GM12874 (cell line): Measurements from ENCODE around the gene TFCP2.

ENCODE experiments used
- TF ChIP-seq, protein P1 (sequence below): IDR thresholded peaks from 2 replicates; pipeline ENCODE4 v1.5.1; 2011; ENCODE audit warnings: low read depth, mild to moderate bottlenecking, control low read depth, low read length, moderate library complexity; ENCODE audit not compliant: insufficient read depth

Gene TFCP2

DNA sequence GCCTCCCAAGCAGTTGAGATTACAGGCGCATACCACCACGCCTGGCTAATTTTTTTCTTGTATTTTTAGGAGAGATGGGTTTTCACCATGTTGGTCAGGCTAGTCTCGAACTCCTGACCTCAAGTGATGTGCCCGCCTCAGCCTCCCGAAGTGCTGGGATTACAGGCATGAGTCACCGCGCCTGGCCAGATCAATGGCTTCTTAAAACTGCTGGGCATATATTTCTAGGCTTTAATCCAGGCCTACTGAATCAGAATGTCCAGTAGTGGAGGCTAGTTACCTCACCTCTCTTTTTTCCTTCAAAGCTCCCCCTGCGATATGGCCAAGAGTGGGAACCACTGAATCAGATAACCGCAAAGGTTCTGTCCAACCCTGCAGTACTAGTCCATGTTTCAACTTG is 27.9 kb upstream of the TFCP2 start:
- TF ChIP-seq, protein P1, sequence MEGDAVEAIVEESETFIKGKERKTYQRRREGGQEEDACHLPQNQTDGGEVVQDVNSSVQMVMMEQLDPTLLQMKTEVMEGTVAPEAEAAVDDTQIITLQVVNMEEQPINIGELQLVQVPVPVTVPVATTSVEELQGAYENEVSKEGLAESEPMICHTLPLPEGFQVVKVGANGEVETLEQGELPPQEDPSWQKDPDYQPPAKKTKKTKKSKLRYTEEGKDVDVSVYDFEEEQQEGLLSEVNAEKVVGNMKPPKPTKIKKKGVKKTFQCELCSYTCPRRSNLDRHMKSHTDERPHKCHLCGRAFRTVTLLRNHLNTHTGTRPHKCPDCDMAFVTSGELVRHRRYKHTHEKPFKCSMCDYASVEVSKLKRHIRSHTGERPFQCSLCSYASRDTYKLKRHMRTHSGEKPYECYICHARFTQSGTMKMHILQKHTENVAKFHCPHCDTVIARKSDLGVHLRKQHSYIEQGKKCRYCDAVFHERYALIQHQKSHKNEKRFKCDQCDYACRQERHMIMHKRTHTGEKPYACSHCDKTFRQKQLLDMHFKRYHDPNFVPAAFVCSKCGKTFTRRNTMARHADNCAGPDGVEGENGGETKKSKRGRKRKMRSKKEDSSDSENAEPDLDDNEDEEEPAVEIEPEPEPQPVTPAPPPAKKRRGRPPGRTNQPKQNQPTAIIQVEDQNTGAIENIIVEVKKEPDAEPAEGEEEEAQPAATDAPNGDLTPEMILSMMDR, result no peak

DNA sequence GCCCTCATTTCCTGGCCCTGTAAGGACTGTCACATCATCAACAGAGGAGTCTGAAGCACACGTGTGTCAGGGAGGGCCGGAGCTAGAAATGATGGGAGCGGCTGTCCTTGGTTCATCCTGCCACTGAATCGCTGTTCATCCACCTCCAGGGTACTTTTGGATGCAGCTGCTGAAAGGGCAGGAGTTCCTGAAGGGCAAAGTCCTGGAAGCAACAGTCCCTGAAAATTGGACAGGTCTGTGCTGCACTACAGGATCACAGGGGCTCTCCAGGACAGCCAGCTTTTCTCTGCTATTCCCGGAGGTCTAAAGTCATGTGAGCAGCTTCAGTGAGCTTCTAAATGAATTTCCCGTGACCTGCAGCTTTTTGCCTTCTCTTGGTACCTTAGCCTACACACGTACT is 27.2 kb upstream of the TFCP2 start:
- TF ChIP-seq, protein P1, result no peak

DNA sequence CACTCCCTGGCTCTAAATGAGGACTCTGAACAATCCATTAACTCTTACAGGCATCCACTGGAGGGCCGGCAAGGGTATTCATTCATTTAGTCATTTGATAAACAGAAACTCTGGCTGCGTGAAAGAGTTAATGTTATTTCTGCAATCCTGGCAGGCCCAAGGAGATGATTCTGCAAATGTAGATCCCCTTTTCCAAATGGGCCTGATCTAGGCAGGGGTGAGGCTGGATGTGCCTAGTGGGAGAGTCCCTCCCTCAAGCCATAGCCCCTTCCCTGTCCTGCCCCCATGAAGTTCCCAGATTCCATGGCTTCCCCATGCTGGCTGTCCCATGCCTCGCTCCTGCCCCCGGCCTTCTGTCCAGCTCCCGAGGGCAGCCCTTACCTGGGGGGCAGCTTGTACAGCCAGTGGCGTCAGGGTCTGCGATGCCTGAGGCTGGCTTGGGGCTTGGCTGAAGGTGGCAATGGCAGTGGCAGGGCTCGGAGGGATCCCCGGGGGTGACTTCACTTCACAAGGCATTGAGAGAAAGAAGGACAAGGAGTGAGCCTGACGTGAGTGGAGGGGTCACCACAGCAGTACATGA is 26.5 kb upstream of the TFCP2 start:
- TF ChIP-seq, protein P1, result no peak

DNA sequence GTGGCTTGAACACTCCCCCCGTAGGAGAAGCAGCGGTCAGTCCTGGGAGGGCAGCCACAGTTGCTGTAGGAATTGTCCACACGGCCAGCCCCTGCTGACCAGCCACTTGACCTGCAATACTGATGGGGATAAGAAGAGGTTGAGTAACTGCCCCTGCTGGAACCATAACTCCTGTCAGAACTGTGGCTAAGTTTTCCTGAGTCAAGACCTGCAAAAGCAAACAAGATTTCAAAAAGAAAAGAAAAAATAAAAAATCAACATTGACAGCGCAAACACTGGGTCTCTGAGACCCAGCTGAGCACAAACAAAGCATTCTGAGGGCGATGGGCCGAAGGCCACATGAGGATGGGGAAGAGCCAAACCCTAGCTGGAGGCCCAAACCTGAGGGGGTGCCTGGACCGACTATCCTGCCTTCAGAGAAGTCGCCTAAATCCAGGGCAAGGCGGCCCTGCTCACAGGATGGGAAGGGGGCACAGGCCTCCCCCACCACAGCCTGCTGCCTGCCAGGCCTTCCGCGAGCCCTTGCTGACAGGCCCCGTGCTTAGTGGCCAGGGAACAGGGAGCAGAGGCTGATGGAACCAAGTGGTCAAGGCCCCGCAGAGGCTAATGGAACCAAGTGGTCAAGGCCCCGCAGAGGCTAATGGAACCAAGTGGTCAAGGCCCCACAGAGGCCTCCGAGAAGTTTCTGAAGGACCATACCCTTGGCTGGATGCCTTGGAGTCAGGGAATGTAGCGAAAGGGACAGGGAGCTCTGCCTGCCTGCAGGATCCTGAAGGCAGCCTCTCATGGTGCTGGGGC is 25.8 kb upstream of the TFCP2 start:
- TF ChIP-seq, protein P1, result no peak

DNA sequence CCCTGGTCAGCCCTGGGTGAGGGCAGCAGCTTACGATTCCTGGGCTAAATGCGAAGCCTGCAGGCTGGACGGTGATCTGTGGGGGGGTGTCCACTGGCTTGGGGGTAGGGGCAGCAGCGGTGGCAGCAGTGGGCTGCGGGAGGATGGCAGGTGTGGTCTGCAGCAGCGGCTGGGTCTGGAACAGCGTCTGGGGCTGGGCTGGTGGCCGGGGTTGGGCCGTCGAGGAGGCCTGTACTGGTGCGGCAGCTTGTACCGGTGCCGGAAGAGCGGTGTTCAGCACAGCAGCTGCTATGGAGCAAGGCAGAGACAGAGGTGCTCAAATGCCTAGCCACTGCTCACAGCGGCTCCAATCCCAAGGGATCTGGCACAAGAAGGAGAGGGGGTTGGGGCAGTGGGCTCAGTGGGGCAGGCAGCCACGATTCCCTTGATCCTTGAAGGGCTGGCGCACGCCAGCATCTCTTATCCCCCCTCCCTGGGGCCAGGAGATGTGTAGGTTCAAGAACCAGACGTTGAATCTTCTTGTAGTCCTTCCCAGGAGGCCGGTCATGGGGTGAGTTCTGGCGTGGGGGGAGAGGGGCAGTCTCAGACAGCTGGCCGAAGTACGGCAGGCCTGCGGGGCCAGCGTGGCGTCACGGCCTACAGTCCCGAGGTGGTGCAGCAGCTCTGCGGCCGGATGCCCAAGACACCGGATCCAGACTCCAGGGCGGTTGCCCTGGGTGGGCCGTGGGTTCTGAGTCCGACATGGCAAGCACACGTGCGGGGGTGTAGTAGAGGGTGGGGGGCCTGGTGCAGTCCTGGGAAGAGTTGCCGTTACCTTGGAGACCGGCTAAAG is 25.0 kb upstream of the TFCP2 start:
- TF ChIP-seq, protein P1, result no peak

DNA sequence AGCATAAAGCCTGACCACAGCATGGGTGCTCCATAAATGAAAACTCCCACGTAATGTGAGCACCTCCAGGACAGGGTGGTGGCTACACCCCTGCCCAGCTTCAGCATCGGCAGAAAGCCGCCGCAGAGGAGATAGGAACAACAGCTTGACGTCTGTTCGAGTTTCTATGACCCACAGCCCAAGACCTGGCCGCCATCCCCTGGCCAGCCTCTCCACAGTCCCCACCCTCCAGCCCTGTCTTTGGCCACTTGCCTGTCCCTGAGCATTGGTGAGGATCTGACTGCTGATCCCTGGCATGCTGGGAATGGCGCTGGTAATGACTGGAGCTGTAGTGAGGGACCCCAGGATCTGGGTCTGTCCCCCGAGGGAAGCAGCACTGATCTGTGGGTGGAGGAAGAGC is 23.6 kb upstream of the TFCP2 start:
- TF ChIP-seq, protein P1, result no peak

DNA sequence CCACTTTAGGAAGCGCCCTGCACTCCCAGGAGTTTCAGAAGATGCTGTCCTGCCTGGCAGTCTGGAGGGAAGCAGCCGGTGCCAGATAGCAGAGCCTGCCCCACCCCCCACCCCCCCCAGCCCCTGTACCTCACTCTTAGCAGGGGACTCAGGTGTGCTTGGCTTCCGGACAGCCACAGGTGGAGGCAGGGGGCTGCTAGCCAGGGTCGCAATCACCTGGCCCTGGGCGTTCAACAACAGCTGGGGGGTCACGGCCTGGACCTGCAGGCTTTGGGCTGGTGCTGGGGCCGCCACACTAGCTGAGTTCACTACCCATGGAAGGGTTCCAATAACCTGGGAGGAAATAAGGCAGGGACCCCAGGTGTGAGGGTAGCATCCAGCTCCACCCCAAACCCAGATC is 22.9 kb upstream of the TFCP2 start:
- TF ChIP-seq, protein P1, result no peak
